Left lung (tissue), 10 donors: Measurements from ENCODE around the gene CFAP221. TPM values are rescaled to one million over a fixed set of nuclear protein-coding genes. Genes with fewer than 3 reads are reported as not detected.
A peak's percentile ranks its signal among the peaks of the same experiment; 100 is the strongest.

ENCODE experiments used
- ATAC-seq: fragments of 200-7000 bp; cut with Tn5 transposase; one replicate; pipeline ENCODE4 v1.9.1; 2020; ENCODE audit warnings: moderate library complexity
- DNase-seq, 4 donors: peaks; one replicate each; pipeline ENCODE4 v3.0.0-alpha.2; 2013 to 2020
- H3K27ac ChIP-seq, 2 donors: fragments of 200-600 bp; sonication (generic) in 1 of 2; one replicate each; pipeline versions ENCODE4 v1.5.0 to v1.8.0; 2020 to 2021
- H3K27me3 ChIP-seq, 2 donors: fragments of 200-600 bp; sonication (generic) in 1 of 2; one replicate each; pipeline versions ENCODE4 v1.5.0 to v1.8.0; 2020 to 2021
- H3K36me3 ChIP-seq, 2 donors: fragments of 200-600 bp; sonication (generic) in 1 of 2; one replicate each; pipeline versions ENCODE4 v1.5.0 to v1.8.0; 2020 to 2021
- H3K4me1 ChIP-seq, 2 donors: fragments of 200-600 bp; one replicate each; pipeline ENCODE4 v1.8.0; 2021
- H3K4me3 ChIP-seq, 2 donors: fragments of 200-600 bp; sonication (generic) in 1 of 2; one replicate each; pipeline versions ENCODE4 v1.5.0 to v1.8.0; 2020 to 2021; ENCODE audit warnings: mild to moderate bottlenecking in 1 of 2
- H3K9me3 ChIP-seq, 2 donors: fragments of 200-600 bp; sonication (generic) in 1 of 2; one replicate each; pipeline versions ENCODE4 v1.5.0 to v1.8.0; 2020 to 2021
- intact Hi-C, 2 donors: fragments of 100-400 bp; cut with DNase I; formaldehyde crosslinking; loops; one replicate each; pipeline versions ENCODE4 v1.11.2 to v1.14.2; 2022
- polyA plus RNA-seq, 6 donors: library from polyadenylated mRNA; unstranded; fragments of 120-200 nt; gene quantifications; one replicate each; pipeline ENCODE4 v1.2.1, GENCODE V29; 2013; ENCODE audit not compliant: insufficient read length in 6 of 6
- total RNA-seq, 2 donors: library from RNA; stranded (reverse); fragmentation: NEBNext Ultra II Directional; extraction: Animal tissue kit (Norgen Biotek cat#: 25700); gene quantifications; one replicate each; pipeline ENCODE4 v1.2.1, GENCODE V29; 2021
- TF ChIP-seq, protein P1 (sequence below), 2 donors: fragments of 200-600 bp; sonication (generic) in 1 of 2; IDR thresholded peaks; one replicate each; pipeline versions ENCODE4 v1.5.0 to v1.8.0; 2021; ENCODE audit warnings: antibody characterized with exemption in 2 of 2
- donor health status: DM: no; HTN: yes; CAD: no.
- donor health status: DM: no; HTN: no; CAD: no.

Gene CFAP221
- total and polyA plus RNA-seq, 8 donors, result 10.6 to 20.8 (median 16.7) TPM

- Histone ChIP-seq H3K4me3 (no peak overlapping the region), H3K27me3 (no peaks in the 10 kb centered on the region), H3K9me3 (no peaks in the 10 kb centered on the region), H3K4me1 (no peaks in the 10 kb centered on the region), H3K27ac (no peak overlapping the region), H3K36me3 (peaks cover 0 to 3% of the 10 kb centered on the region in 2 donors)
- DNase-seq (no peak), ATAC-seq (no peak)
- intact Hi-C loops, result no loop called here
- TF ChIP-seq, protein P1, sequence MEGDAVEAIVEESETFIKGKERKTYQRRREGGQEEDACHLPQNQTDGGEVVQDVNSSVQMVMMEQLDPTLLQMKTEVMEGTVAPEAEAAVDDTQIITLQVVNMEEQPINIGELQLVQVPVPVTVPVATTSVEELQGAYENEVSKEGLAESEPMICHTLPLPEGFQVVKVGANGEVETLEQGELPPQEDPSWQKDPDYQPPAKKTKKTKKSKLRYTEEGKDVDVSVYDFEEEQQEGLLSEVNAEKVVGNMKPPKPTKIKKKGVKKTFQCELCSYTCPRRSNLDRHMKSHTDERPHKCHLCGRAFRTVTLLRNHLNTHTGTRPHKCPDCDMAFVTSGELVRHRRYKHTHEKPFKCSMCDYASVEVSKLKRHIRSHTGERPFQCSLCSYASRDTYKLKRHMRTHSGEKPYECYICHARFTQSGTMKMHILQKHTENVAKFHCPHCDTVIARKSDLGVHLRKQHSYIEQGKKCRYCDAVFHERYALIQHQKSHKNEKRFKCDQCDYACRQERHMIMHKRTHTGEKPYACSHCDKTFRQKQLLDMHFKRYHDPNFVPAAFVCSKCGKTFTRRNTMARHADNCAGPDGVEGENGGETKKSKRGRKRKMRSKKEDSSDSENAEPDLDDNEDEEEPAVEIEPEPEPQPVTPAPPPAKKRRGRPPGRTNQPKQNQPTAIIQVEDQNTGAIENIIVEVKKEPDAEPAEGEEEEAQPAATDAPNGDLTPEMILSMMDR (IDR thresholded peaks at IDR 0.05), result no peak
Observed at GRCh38 chr2:119567292-119567691, 23.0 kb downstream of the CFAP221 start.

DNA sequence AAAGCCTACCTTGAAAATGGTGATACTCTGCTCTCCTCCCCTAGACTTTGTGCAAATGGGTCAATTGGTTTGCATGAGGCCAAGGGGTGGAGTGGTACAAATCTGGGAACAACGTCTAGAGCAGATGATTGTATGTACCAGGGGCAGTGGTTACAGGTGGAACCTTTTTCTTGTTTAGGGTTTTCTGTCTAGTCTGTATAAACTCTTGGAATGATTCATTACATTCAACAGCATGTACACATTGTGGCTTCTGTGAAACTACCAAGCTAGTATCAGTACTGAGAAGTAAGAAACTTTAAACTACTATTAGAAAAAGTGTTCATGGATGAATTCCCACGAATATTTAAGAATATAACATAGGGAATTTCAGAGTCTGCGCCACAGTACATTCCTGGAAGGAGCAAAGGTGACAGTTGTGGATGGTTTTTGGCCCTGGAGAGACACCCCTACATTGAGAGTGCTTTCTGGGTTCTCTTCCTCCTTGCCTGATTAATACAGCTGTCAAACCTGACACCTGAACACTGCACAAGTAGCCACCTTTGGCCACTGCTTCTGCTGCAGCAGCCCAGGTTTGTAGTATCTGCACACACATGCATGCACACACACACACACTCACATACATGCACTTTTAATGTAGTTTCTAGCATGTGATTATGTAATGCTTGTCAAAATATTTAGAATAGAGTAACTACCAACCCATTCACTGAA is 30.0 kb downstream of the CFAP221 start:
- no peaks in the 10 kb centered on the region for H3K9me3 ChIP-seq
- H3K27ac ChIP-seq, result no peak overlapping the region
- ATAC-seq (no peak), DNase-seq (no peak)
- TF ChIP-seq, protein P1 (IDR thresholded peaks at IDR 0.05), result no peak
- H3K27me3 ChIP-seq, result no peaks in the 10 kb centered on the region
- no peak overlapping the region for H3K4me3 ChIP-seq
- no peaks in the 10 kb centered on the region for H3K4me1 ChIP-seq
- H3K36me3 ChIP-seq, result no peaks in the 10 kb centered on the region
- intact Hi-C loops, result no loop called here

- intact Hi-C loops, result no loop called here
- Histone ChIP-seq H3K9me3 (no peaks in the 10 kb centered on the region), H3K27ac (no peak overlapping the region), H3K27me3 (no peaks in the 10 kb centered on the region), H3K4me3 (no peak overlapping the region), H3K36me3 (no peaks in the 10 kb centered on the region), H3K4me1 (no peaks in the 10 kb centered on the region)
- DNase-seq, result no peak
- ATAC-seq, result no peak
- TF ChIP-seq, protein P1 (IDR thresholded peaks at IDR 0.05), result no peak
Observed at GRCh38 chr2:119574864-119575263, 30.6 kb downstream of the CFAP221 start.

GRCh38 chr2:119575439-119575838 is 31.2 kb downstream of the CFAP221 start:
- DNase-seq (no peak), ATAC-seq (no peak)
- TF ChIP-seq, protein P1 (IDR thresholded peaks at IDR 0.05), result no peak
- Histone ChIP-seq H3K4me1 (no peaks in the 10 kb centered on the region), H3K27me3 (no peaks in the 10 kb centered on the region), H3K4me3 (no peak overlapping the region), H3K9me3 (no peaks in the 10 kb centered on the region), H3K36me3 (no peaks in the 10 kb centered on the region), H3K27ac (no peak overlapping the region)
- intact Hi-C loops, result no loop called here

DNA sequence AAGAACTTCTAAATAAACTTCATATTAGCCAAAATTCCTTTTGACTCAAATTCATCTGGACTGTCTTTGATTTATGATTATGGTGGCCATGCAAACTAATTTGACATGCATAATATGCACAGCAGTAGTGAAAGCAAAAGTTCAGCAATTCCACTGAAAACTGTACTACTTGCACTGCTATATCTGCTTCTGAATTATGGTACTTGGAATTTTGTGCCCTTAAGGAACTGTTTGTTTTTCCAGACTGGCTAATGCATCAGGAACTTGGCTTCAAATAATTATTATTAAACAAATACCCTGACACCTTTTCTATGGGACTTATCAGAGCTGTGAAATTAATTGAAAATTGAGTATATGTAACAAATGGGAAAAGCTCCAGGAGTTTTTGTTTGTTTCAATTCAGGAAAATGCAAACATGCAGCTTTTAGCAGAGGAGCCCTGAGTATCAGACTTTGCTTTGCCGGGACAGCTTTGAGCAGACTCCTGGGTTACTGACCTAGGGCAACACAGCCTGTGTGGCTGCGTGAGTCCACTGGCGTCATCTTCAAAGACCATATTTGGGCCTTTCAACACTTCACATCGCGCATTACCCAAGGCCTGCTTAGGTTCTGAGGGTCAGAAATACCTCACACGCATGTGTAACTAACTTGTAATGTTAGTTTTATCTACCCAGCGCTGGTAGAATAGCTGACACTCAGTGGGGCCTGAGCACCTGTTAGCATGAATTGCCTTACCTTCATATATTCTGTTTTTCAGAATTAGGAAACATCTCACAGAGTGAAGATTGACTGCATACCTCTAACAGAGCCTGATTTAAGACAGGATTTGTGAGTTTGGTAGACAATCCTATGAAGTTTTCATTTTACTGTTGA is 35.4 kb downstream of the CFAP221 start:
- H3K27me3 ChIP-seq, result no peaks in the 10 kb centered on the region
- intact Hi-C loops, result no loop called here
- no peaks in the 10 kb centered on the region for H3K9me3 ChIP-seq
- no peaks in the 10 kb centered on the region for H3K4me1 ChIP-seq
- peak; percentile 96 for ATAC-seq
- no peak overlapping the region for H3K4me3 ChIP-seq
- H3K27ac ChIP-seq, result peak overlapping the region; percentile 56 to 72
- no peaks in the 10 kb centered on the region for H3K36me3 ChIP-seq
- TF ChIP-seq, protein P1 (IDR thresholded peaks at IDR 0.05), result no peak
- DNase-seq, result peak in 1 of 4 donors; percentile 51
